H1 (cell line): Measurements from ENCODE around the gene ELMO3. TPM values are rescaled to one million over a fixed set of nuclear protein-coding genes. Genes with fewer than 3 reads are reported as not detected.

Source experiments
- GABPA ChIP-seq: IDR thresholded peaks from 2 replicates; pipeline ENCODE4 v1.6.1; 2011; ENCODE audit warnings: mild to moderate bottlenecking, low read length, moderate library complexity, borderline replicate concordance; ENCODE audit not compliant: insufficient read depth
- polyA plus RNA-seq, 7 experiments: library from polyadenylated mRNA; depleted of rRNA in 3 of 7; stranded (reverse) in 5 of 7; unstranded in 2 of 7; fragments of >200 nt in 5 of 7; fragments of 200-250 nt in 2 of 7; gene quantifications; 1 replicate in 5 of 7; 2 replicates in 1 of 7; 4 replicates in 1 of 7; pipeline versions ENCODE4 v1.2.1 to v1.2.3, GENCODE V29; 2011 to 2013; ENCODE audit warnings: missing spikeins in 2 of 7, mixed read lengths in 2 of 7
- total RNA-seq: library from RNA; stranded (reverse); fragmentation: NEBNext Ultra II Directional; extraction: Animal tissue kit (Norgen Biotek cat#: 25700); gene quantifications from 2 replicates; pipeline ENCODE4 v1.2.1, GENCODE V29; 2021

ELMO3 gene
- total and polyA plus RNA-seq, 2 of the 8 experiments (the other 6 are each of a cell fraction or from before 2014, with no cell fraction given) = 9.6 to 10.9 TPM

DNA sequence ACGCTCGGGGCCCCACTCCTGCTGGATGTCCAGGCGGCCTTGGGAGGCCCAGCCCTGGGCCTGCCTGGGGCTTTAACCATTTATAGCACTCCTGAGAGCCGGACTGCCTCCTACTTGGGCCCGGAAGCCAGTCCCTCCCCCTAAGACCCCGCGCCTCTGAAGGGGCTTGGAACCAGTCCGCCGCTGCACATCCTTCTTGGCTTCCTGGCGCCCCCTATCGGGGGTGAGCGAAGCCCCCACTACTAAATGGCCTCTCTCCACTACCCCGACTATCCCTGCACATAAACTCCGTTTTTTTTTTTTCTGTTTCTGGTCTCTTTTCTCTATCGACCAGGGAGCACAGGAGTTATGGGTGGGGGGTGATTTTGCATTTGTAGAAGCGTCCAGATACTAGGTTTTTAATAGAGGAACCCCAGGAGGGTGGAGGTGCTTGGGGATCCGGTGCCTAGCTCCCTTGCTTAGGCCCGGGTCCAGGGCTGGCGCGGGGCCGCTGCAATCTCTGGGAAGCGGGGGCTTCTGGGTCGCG, 29.2 kb upstream of the ELMO3 start (continued):
- TF ChIP-seq GABPA = peak; percentile 42; the same call in 1 of the 2 replicates
